Fibroblast of peridontal ligament (primary cell): ENCODE data around the gene LRRC4C.
A peak's percentile ranks its signal among the peaks of the same experiment; 100 is the strongest.

Experiments used
- DNase-seq: peaks from one replicate; pipeline ENCODE4 v3.0.0-alpha.2; 2010; ENCODE audit errors: extremely low read depth

The LRRC4C gene

DNA sequence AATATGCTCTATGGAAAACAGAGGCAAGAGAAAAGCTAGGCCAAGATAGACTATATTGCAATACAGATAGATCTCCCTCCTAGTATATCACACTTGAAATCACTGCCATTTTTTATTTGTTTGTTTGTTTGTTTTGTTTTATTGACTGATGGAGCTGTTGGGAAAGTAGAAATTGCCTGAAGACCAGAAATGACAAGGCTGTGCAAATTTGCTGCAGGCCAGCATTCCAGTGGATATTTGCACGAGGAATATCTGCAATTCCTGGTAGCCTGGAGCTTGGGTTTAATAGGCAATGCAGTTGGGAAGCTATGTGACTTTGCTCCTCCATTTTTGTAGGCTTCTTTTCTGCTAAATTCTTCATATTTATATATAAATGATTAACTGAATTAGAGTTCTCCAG, 991.7 kb downstream of the LRRC4C start:
- DNase-seq = no peak

GRCh38 chr11:40445391-40445790, 1014.1 kb downstream of the LRRC4C start:
- DNase-seq = no peak

GRCh38 chr11:40444151-40444550, 1015.3 kb downstream of the LRRC4C start:
- DNase-seq = no peak

DNA sequence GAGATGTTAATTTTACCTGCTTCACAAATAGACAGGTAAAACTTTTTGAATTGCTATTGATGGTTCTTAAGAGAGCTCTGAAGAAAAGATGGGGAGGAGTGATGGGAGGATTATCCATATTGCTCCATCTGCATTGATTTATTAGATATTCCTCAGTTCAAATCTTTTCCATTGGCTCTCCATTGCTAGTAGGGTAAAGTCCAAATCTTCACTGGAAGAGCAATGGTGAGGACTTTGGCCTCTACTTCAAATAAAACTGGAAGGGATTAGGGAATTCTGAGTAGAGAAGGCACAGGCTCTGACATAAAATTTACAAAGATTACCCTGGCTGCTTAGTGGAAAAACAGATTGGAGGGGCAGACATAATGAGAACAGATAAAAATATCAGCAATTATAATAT, 1024.1 kb downstream of the LRRC4C start:
- DNase-seq = no peak

GRCh38 chr11:40434926-40435325, 1024.5 kb downstream of the LRRC4C start:
- DNase-seq = no peak

DNA sequence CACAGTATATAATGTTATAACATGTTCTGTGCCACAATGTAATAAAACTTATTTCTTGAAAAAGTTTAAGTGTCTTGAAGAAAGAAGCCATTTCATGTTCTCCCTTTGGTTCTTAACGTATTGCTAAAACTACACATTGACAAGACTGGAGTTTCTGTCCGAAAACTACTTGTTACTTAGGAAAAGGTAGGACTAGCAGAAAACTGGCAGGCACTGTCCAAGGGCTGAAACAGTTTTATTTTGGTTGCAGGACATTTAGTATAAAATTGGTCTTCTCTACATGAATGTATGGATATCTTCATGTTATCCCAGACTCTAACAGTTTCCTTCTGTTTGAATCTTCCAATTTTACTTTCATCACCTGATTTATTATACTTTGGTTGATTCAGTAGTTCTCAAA, 1027.1 kb downstream of the LRRC4C start:
- DNase-seq = no peak

DNA sequence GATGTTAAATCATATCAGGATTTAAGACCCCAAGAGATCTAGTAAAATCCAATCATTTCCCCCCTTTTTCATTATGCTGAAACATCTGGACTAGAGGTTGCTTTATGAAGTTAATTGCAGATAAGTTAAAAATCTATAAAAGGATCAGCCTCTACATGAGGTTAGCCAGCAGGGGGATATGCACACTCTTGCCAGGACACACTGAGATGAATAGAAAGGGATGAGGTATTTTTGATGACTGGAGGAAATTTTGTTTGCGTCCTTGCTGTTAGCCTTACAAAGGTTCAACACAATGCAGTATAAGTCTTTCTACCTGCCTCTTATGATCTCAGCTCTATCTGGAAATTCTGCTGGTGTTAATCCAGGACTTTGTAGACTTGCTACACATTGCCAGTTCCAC, 1034.3 kb downstream of the LRRC4C start:
- no peak for DNase-seq

DNA sequence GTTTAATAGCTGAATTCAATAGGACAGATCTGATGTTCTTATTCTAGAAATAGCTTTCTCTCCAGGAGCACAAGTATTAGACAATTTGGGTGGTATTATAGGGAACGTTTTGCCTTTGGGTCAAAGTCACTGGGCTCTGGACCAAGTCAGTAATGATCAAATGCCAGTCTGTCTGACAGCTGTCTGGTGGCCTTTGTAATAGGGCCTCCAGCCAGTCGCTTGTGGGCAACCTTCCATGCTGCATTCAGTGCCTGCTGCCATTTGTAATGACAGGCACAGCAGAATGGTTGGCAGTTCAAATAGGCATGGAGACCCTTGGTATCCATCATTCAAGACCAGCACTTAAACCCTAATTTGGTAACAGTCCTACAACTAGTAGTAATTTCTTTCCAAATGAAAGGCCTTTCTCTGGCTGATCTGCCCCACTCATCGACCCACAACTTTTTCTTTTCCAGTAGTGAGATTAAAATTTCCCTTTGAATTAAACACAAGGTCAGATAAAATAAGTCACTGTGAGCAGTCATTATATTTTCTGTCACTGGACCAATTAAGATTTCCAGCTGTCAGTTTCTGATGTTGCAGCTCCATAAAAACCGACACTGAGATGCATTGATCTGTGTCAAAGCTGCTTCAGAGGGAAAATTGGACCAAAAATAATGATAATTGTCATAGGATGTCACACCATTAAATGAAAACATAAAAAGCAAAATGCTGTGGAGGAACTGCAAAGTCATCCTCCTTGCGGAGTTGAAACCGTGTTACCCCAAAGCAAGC, 1038.1 kb downstream of the LRRC4C start:
- DNase-seq = no peak

DNA sequence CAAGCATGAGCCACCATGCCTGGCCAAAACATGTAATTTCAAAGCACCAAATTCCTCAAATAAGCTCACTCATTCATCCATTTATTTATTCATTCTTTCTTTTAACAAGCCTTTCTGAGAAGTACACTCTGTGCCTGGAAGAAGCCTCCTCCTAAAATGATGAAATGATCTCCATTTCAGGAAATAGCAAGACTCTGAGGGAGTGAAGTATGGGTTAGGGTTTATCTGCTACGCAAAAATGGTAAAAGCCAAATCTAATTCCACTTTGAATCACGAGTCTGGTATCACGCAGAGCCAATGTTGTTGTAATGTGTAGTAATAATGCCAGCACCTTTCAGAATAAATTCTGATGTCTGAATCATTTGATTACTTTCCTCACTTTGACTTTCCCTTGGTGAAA, 1041.8 kb downstream of the LRRC4C start:
- no peak for DNase-seq

DNA sequence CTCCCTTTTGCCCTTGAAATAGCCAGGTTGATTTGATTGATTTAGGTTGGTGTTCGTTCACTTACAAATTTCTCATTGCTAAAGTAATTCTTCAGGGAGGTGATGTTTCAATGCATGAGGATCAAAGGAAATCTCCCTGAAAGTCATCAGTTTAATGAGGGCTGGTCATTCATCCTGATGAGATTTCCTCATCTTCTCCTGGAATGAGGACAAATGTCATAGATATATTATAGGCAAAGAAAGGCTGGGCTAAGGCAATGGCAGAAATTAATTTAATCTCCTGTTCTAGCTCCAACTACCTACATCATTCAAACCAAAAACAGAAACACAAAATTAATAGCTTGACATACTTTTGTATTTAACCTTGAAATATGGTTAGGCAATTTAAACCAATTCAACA, 1052.1 kb downstream of the LRRC4C start:
- DNase-seq = no peak

DNA sequence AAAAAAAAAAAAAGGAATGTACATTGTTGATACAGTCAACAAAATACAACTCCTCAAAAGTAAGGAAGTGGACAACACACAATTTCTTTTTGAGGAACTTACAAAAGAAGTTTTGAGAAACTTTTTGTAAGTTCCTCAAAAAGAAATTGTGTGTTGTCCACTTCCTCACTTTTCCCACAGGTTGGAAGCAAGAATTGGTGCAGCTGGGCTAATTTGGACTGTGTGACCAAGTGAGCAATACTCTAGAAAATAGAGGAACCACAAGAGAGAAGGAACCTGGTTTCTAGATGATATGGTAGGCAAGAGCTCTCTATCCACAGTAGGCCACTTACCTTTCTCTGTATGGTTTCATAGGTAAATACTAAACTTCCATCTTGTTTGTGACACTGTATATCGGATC, 1053.8 kb downstream of the LRRC4C start:
- no peak for DNase-seq

GRCh38 chr11:40403321-40403720, 1056.1 kb downstream of the LRRC4C start:
- DNase-seq = peak; percentile 15

GRCh38 chr11:40401132-40401853, 1058.2 kb downstream of the LRRC4C start:
- DNase-seq = no peak

- DNase-seq = peak; percentile 73
Observed at GRCh38 chr11:40397141-40397540, 1062.3 kb downstream of the LRRC4C start.

DNA sequence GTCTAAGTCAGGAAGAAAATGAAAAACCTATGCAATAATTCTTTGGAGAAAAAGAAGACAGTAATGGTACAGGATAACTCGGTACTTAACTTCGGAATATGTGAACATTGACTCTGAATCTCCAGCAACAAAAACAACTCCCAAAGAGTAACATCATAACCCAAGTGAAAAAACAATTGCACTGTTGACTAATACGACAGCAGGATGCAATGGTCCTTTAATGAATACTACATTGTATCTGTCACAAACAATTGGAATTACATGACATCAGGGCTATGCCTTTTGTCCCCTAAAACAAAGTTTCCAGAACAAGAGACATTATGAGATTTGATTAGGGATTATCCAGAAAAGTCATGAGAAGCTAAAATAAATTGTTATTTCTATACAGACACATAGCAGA, 1065.9 kb downstream of the LRRC4C start:
- no peak for DNase-seq

DNA sequence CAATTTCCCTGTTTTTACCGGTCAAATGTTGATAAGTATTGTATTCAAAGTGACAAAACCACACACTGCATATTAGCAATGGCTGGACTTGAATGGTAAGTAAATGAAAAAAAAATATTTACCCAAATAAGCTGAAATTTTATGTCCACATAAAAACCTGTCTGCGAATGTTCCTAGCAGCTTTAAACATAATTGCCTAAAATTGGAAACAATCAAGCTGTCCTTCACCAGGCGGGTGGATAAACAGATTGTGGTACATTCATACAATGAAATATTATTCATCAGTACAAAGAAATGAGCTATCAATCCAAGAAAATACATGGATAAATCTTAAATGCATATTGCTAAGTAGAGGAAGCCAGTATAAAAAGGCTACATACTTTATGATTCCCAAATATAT, 1067.8 kb downstream of the LRRC4C start:
- no peak for DNase-seq

- DNase-seq = peak; percentile 73
Observed at GRCh38 chr11:40388097-40388818, 1071.2 kb downstream of the LRRC4C start.

GRCh38 chr11:40387240-40387980, 1072.0 kb downstream of the LRRC4C start:
- no peak for DNase-seq

- peak; percentile 81 for DNase-seq
Observed at GRCh38 chr11:40384991-40385390, 1074.5 kb downstream of the LRRC4C start.

DNA sequence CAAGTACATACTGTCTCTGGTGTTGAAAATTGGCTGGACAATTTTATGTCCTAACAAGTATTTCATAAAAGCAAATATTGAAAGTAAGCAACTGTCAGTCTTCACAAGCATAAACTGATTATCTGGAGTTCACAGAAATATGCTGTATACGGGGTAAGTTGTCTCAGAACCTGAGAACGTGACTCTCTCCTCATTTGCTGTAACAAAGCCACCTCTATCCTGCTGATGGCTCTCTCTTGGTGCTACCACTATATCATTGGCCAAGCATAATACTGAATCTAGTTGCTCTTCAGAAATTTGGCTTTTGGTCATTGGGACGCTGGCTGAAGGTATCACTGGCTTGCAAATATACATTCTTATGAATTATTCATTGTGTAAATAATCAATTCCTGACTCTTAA, 1078.0 kb downstream of the LRRC4C start:
- no peak for DNase-seq

DNA sequence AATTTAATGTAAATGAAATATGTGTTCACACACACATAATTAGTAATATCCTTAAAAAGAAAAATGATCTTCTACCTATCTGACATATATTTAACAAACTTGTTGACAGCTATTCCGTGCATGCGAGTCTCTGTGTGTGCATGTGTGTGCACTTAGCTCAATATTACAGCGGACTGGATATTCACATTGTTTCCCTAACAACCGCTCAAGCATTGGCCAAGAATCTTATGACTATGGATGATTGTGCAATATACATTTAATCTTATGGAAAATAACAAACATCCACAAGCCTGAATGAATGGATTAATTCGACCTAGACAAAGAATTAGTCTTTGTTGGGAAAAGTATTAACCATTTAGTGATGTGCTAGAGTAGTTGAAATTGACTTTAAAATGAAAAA, 1078.6 kb downstream of the LRRC4C start:
- no peak for DNase-seq

DNA sequence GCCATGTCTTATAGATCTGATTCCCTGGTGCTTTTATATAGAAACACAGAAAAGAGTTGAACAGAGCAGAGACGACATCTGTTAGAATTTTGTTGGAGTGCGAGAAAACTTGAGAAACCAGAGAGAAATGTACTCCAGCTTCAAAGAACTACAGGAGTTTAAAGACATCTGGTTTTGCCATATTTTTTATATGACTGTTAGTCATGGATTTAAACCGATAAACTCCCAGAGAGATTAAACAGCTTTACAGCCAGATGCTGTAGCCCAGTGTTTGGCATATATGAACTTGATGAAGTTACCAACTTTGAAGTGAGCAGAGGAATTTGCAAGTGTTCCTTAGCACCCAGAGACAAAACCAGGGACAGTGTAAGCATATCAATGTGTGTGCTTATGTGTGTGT, 1083.1 kb downstream of the LRRC4C start:
- DNase-seq = peak; percentile 28
